Right hindlimb (tissue), 1 donor: ENCODE measurements around the gene SLC9A3.

Source experiments
- DNase-seq: peaks from one replicate; pipeline ENCODE4 v3.0.0-alpha.2; 2018

SLC9A3 gene

DNA sequence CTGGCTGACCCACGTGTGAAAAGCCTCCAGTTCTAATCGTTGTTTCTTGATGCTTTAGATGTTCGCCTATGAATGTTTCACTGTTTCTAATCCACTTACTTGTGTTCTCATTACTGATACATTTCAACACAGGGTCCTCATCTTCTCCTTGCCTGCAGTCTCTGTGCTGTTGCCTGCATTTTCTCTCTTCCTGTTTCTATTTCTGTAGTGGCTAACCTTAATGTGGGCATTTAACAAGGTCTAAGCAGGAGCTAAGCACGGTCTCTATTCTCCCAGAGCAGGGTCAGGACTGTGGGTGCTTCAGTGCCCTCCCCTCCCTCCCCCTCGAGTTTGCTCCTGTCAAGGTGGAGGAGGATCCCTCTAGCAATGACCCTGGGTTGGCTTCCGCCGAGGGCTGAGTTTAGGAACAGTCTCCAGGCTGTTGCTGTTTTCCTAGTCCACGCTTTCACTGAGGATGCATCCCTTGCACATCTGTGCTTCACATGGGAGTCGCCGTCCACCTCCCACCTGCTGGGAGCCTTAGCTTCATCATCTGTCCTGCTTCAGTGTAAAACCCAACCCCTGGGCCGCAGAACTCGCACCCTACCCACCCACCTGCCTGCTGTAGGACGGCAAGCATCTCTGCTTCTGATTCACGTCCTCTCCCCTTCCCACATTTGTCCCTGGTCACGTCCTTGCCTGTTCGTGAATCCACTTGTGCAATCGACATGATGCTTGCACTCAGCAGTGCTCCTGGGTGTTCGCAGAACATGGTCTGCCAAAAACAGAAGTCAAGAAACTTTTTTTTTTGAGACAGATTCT is 83.6 kb downstream of the SLC9A3 start:
- DNase-seq, result no peak

DNA sequence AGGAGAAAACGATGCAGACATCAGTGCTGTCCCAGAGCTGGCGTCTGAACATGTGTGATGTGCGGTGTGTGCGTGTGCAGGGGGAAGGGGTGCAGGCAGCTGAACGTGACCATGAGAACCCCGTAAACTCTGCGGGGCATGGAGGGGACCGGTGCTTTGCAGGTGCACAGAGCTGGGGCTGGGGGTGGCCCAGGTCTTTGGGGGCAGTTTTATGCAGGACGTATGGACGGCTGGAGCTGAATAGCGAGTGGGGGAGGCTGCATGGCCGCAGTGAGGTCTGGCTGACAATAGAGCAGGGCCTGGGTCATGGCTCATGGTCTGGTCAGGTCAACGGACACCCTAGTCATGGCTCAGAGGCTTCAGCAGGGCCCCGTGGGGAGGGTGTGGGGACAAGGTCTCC is 84.6 kb downstream of the SLC9A3 start:
- DNase-seq, result no peak

DNA sequence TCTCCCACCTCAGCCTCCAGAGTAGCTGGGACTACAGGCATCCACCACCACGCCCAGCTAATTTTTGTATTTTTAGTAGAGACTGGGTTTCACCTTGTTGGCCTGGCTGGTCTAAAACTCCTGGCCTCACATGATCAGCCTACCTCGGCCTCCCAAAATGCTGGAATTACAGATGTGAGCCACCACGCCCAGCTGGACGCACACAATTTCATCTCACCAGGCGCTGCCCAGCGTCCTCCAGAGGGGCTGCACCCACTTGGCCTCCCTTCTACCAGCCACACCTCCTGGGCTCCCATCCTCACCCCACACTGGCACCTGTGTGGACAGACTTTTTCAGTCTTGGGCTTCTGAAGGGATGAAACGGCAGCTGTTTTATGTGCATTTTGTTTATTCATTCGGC is 85.1 kb downstream of the SLC9A3 start:
- no peak for DNase-seq

DNA sequence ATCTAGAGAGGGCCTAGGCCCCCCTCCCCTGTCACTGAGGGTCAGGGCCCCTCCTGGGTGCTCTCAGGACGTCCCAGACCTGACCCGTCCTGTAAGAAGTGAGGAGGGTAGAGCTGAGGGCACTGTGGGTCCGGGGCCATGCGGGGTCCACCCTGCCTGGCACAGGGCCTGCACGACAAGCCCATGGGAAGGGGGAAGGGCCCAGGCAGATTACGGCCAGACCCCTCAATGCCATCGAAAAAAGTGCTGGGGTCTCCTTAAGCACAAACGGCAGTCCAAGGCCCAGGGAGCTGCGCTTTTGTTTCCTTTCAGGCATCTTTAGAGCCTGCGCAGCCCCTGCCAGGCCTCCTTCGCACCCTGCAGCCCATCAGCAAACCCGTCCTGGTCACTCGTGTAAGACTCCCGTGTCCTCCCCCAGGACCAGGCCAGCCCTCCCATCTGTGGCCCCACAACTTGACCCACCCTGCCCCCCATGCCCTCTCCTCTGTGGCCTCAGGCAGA is 85.7 kb downstream of the SLC9A3 start:
- DNase-seq, result no peak

DNA sequence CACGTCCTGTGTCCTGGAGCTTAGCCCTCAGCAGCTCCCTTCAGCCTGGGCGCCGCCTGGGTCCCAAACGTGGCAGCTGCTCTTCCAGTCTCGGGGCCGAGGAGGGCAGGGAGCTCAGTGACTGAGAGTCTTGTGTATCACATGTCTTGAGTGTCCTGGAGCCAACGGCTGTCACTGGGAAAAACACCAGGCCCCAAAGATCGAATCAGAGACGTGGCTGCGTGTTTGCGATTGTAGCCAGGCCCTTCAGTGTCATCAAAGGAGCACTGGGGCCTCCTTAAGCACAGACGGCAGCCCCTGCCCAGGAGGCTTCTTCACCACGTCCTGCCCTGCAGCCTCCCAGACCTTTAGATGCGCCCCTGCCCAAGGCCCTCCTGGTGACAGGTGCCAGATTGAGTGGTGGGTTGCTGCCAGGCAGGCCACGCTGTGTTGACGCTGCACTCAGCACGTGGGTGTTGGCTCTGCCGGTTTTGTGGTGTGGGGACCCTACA is 86.9 kb downstream of the SLC9A3 start:
- no peak for DNase-seq

DNA sequence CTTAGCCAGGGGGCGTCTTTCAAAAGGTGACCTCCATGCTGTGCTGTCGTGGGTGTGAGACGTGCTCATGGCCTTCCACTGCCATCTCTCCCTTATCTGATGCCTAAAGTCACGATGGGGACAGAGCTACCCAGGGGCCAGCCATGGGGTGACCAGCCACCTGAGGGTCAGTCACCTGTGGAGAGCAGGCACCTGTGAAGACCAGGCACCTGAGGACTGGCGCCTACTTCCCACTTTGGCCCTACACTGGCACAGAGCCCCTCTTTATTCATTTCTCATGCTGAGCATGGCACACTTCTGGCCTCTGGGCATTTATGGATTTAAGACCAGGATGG is 87.6 kb downstream of the SLC9A3 start:
- no peak for DNase-seq

DNA sequence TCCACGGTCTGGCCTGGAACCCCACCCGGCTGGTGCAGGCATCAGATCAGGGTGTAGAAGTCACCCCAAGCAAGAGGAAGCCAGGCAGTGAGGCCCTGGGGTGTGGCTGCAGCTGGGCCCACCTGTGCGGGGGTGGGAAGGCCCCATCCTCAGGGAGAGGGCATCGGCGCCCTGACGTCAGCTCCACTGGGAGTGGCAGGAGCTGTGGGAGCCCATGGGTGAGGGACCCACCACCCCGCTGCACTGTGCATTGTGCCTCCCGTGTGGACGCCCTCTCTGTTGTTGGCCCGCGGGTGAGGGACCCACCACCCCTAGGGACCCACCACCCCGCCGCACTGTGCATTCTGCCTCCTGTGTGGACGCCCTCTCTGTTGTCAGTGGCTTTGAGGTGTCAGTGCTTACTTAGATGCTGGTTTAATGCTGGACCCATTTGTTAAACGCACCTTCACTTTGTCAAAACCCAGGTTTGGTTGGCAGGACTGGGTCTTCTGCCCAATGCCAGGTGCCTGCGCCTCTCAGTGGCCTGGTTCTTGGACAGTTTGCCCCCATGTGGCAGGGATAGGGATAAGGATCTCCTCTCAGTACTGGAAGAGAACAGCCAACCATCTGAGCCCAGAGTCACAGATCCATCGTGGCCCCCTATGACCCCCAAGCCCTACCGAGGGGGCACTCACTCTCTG is 88.1 kb downstream of the SLC9A3 start:
- no peak for DNase-seq

DNA sequence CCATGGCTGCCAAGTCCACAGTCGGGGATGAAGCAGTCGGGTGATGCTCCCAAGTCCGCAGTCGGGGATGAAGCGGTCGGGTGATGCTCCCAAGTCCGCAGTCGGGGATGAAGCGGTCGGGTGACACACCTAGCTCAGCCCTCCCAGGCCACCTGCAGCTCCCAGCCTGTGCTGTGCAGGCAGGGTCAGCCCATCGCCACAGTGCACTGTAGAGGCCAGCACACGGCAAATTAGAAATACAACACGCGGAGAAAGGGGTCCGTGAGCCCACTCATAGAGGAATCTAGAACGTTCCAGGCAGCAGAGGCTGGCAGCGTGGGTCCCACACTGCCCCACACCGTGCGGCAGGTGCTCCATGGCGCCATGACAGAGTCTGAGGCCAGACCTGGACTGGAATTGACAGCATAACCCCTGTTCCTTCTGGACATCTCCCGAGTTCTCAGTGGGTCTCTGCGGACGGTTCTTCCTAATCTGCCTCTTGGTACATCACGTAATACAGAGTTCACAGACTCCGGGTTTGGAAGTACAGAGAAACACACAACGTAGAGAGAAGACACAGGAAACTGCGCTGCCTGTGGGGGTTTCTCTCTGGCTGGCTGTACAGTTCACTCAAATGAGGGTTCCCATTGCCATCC is 89.0 kb downstream of the SLC9A3 start:
- DNase-seq, result no peak

DNA sequence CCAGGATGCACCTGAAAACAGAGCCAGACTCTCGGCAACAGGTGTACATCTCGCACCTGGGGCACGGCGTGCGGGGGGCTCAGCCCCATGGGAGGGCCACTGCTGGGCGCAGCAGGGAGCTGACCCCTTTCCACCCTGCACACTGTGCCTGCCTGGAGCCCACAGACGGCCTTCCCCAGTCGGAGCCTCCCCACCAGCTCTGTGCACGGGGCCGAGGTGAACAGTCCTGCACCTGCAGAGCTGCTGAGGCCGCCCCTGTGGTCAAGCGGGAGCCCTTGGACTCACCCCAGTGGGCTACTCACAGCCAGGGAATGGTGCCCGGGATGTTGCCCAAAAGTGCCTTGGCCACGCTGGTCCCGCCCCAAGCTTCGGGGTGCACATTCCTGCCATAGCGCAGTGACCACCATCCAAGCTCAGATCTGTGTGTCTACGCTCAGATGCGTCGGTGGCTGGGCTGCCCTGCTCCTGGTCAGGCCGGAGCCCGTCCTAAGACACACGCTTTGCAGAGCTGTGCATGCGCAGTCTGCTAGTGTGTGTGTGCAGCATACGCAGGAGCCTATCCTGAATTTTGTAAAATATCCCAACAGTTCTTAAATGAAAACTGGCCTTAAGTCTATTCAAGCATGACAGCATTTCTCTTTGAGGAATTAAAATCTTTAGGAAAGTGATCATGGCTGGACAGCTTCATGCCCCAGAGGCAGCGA is 89.7 kb downstream of the SLC9A3 start:
- no peak for DNase-seq

DNA sequence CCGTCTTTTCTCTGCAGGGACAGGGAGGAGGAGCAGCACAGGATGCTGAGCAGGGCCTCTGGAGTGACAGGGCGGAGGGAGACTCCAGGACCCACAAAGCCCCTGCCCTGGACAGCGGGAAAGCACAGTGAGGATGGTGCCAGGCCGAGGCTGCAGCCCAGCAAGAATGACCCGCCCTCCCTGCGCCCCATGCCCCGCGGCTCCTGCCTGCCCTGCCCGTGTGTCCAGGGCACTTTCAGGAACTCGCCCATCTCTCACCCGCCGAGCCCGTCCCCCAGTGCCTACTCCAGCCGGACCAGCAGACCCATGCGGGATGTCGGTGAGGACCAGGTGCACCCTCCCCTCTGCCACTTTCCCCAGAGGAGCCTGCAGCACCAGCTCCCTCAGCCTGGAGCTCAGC is 90.4 kb downstream of the SLC9A3 start:
- no peak for DNase-seq

DNA sequence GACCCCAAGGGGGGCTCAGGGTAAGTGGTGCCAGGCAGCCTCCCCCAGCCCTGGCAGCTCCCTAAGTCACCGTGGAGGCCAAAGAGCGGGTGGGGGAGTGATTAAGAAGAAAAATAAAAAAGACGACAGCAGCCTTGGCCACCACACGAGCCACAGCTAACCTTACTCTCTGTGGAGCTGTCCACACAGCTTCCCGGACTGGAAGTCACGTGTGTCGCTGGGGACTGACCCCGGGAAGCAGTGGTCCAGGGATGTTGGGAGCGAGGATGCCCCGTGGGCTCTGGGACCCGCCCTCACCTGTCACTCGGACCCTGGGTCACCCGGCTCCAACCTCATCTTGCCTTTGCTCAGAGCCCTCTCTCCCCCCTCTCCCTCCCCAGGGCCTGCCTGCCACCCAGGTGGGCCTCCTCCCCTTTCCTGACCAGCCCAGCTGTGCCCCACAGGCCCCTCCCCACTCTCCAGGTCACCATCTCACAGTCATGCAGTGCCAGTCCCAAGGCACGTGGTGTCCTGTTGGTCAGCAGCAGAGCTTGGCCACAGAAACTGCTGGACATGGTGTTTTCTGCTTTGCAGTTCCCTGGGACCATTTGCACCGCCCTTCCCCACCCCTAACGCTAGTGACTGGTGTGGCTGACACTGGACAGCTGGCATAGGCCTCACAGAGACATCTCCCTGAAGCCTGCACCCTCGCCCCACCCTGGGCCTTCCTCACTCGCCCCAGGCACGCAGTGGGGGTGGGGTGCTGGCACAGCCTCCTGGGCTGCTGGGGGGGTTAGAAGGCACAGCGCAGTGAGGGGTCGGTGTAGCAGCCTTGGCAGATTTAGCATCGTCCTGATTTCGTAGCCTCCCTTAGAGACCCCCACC is 91.1 kb downstream of the SLC9A3 start:
- DNase-seq, result peak; percentile 12

DNA sequence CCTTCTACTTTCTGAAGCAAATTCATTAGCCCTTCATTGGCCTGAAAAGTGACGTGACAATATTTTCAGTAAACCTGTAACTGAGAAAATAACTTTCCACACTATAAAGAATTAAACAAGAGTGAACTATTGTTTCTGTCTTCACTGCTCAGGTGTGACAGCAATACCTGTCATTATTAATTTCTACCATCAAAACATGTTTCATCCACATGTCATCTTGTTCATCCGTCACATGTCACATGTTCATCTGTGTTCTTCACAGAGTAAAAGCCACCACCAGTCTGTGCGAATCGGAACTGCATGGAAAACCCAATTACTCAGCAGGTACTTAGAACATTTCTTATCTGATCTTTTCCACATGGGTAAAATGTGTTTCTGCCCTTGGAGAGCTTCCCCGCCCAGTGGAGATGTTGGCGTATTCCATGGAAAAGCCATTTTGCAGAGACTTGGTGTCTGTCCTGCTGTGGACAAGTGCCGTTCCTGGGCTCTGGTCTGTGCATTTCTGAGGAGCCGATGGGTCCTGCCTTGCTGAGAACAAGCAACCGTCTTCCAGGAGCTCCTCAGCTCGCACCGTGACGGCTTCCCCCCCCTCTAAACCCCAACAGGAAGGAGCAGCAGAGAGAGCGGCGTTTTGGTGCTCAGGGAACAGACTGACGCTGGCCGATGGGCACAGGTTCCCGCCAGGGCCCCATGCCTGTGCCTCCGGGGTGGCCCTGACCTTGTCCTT is 91.9 kb downstream of the SLC9A3 start:
- DNase-seq, result no peak

DNA sequence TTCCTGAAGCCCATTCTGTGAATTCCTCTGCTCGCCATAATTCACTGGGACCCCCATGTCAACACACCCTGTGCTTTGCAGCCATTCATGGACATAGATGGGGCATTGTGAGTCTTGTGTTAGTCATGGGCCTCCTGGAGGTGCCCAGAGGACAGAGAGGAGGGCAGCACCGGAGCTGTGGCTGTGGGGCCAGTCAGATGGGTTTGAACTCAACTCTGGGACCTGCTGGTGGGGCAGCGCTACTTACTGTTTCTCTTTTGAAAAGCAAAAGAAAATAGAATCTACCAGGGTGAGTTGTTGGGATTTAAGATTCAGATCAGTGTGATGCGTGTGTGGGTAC is 92.6 kb downstream of the SLC9A3 start:
- no peak for DNase-seq

DNA sequence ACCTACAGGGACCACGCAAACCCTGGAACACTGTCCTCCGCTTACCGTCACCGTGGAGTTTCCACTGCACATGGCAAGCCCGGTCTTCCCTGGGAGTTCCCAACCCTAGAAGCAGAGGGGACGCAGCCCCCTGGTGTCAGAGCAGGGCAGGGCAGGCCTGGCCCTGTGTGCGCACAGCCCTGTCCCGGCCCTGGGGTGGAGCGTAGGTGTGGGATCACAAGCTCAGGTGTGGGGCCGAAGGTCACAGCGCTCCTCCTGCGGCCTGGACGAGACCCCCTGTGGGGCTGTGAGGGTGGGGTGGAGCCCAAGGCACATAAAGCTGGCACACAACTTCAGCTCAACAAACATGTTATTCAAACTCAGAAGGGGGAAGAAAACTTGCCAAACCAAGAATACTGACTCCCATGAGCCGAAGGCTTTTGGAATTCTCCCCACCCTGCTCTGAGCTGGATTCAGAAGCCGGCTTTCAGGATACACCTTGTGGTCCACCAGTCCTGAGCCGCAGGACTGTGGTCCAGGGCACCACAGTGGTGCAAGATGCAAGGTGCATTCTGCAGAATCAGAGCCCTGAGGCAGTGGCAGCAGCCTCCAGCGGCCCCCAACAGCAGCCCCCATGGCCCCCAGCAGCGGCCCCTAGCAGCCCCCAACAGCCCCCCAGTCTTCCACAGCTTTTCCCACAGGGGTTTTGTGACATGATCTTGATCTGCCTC is 93.1 kb downstream of the SLC9A3 start:
- DNase-seq, result peak; percentile 71

DNA sequence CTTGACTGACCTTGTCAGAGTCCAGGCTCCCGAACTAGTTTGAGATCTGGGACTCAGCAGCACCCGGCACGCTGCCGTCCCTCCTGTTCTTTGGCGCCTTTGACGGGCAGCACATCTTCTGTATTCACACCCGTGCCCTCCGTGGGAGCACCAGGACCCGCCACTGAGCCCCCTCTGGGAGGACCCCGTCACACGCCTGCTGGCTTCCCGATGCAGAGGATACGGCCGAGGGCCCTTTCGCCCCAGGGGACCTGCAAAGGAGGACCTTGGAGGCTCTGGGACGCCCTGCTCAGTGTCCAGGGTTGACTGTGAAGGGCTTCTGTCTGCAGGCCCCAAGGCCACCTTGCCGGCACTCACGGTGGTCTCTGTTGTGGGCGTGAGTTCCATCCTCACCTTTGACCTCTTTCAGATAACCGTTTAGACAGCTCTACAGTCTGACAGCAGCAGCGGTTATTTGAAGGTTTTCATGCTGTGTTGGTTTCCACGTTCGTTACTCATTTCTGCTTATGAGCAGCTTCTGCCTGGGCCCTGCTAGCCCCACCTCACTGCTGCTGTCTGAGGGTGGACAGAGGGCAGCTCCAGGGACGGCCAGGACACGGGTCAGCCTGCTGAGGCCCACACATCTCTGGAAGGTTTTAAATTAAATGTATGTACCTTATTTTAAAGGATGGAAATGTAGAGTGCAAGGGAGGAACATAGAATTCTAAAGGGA is 93.9 kb downstream of the SLC9A3 start:
- peak; percentile 22 for DNase-seq

DNA sequence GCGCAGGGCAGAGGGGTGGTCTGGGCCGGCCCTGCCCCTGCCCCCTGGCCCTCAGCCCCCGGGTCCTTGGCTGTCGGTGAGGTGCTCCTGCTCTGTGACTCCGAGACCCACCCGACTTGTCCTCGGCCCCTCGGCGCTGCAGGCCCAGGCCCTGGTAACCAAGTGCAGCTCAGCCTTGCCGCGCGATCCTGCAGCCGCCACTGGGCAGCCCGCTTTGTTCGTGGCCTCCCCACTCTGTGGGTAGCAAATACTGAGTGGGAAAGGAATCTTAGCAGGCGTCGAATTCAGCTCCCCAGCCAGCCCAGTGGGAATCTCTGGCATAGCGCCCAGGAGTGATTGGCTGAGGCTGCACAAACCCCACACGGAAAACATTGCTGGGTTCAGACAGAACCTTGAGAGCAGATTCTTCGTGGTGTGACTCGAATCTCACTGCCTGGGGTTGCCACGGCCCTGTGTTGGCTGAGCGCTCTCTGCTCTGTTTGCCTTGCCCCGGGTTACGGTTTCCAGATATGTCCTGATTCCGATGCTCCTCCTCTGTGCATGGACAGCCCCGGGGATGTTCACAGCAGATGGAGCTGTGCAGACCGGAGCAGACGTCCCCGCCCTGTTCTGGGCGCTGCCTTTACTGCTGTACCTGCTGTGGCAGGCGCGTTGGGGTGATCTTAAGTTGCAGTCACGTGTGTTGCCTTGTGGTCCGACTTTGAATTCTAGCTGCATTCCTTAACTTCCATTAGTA is 94.6 kb downstream of the SLC9A3 start:
- peak; percentile 72 for DNase-seq

DNA sequence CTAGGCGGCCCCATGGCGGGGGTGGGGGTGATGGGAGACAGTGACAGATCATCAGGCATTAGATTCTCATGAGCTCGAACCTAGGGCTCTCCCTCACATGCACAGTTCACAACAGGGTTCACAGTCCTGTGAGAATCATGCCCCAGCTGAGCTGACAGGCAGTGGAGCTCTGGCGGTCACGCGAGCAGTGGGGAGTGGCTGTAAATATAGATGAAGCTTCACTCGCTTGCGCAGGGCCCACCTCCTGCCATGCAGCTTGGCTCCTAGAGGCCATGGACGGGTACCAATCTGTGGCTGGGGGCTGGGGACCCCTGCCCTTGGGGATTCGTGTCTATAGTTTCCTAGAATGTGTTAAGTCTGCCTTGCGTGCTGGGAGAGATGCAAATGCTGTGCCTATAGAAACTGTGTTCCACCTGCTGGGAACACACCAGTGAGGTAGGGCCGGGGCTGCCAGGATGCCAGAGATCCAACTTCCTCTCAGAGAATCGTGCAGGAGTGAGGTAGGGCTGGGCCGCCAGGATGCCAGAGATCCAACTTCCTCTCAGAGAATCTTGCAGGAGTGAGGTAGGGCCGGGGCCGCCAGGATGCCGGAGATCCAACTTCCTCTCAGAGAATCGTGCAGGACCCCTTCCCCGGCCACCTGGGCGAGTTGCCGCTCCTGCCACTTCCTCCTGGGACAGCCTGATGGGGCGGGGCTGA is 95.3 kb downstream of the SLC9A3 start:
- peak; percentile 5 for DNase-seq

DNA sequence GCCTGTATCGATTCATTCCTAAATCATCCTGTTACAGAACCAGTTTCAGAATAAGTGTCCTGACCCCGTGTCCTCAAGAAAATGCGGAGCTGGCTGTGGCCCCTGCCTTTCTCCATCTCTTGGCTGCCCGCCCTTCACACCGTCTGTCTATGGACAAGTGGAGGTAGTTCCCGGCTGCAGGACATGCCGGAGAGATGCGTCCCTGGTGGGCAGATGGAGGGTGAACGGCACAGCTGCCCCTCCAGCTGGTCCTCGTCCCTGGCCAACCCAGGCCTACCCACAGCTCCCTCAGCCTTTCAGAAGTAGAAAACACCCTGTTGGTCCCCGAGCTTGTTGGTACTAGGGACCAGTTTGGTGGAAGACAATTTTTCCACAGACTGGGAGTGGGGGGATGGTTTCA is 96.0 kb downstream of the SLC9A3 start:
- no peak for DNase-seq
